GM03348 (cell line): ENCODE data around the gene PRR13.
A peak's percentile ranks its signal among the peaks of the same experiment; 100 is the strongest.

Experiments
- DNase-seq: peaks from one replicate; pipeline ENCODE4 v3.0.0; 2012; ENCODE audit warnings: low spot score

PRR13 gene

GRCh38 chr12:53472056-53472582 is 30.6 kb downstream of the PRR13 start:
- DNase-seq, result no peak

GRCh38 chr12:53474077-53474476 is 32.5 kb downstream of the PRR13 start:
- DNase-seq, result no peak

GRCh38 chr12:53474819-53475218 is 33.3 kb downstream of the PRR13 start:
- DNase-seq, result no peak

- DNase-seq, result no peak
Measured at GRCh38 chr12:53476769-53477209, 35.3 kb downstream of the PRR13 start.

- no peak for DNase-seq
Measured at GRCh38 chr12:53478865-53479264, 37.3 kb downstream of the PRR13 start.

GRCh38 chr12:53479331-53479730 is 37.8 kb downstream of the PRR13 start:
- DNase-seq, result no peak

GRCh38 chr12:53480491-53481442 is 39.2 kb downstream of the PRR13 start:
- DNase-seq, result no peak

- DNase-seq, result peak; percentile 54
Measured at GRCh38 chr12:53481458-53481857, 39.9 kb downstream of the PRR13 start.

- DNase-seq, result no peak
Measured at GRCh38 chr12:53481939-53482586, 40.5 kb downstream of the PRR13 start.

GRCh38 chr12:53482626-53483168 is 41.2 kb downstream of the PRR13 start:
- DNase-seq, result no peak

- no peak for DNase-seq
Measured at GRCh38 chr12:53483225-53483978, 41.9 kb downstream of the PRR13 start.

GRCh38 chr12:53483979-53484377 is 42.4 kb downstream of the PRR13 start:
- no peak for DNase-seq

GRCh38 chr12:53484686-53485575 is 43.4 kb downstream of the PRR13 start:
- no peak for DNase-seq

- DNase-seq, result no peak
Measured at GRCh38 chr12:53485955-53486735, 44.6 kb downstream of the PRR13 start.

GRCh38 chr12:53486736-53487487 is 45.4 kb downstream of the PRR13 start:
- DNase-seq, result no peak

- no peak for DNase-seq
Measured at GRCh38 chr12:53489242-53489864, 47.8 kb downstream of the PRR13 start.

GRCh38 chr12:53492188-53492587 is 50.7 kb downstream of the PRR13 start:
- no peak for DNase-seq

GRCh38 chr12:53492830-53493609 is 51.5 kb downstream of the PRR13 start:
- DNase-seq, result peak; percentile 93
